Measurements from ENCODE around the gene ARRDC5.
"Not testable (repeated sequence)": the region's sequence is repeated elsewhere in the genome, so short reads cannot be mapped to it uniquely, and the experiment has no call there.

The ARRDC5 gene

DNA sequence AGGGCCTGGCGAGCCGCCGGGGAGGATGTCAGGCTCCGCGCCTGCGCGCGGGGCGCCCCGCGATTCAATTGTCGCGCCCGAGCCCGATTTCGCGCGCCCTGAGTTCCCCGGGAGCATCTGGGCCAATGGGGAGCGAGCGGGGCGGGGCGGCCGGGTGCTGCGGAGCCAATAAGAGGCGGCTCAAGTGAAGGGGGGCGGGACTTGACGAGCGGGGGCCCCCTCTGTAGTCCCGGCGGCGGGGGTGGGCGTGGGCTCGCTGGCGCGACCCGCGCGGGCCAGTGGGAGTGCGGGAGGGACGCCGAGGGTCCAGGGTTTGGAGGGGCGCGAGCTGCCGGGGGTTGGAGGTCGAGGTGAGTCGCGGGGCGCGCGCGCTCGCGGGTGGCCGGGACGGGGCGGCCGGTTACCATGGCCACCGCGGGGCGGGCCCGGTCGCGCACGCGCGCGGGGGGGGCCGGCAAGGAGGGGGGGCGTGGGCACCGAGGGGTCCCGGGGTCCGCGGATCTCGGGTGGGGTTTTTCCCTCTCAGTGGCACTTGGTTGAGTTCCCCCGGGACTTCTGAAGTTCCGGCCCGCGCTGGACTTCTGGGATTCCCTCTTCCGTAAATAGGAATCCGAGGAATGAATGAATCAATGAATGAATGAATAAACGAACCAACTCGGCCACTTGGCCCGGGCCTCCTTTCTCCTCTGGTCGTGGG is 7.3 kb upstream of the ARRDC5 start:
- peak; percentile 94 for DNase-seq

DNA sequence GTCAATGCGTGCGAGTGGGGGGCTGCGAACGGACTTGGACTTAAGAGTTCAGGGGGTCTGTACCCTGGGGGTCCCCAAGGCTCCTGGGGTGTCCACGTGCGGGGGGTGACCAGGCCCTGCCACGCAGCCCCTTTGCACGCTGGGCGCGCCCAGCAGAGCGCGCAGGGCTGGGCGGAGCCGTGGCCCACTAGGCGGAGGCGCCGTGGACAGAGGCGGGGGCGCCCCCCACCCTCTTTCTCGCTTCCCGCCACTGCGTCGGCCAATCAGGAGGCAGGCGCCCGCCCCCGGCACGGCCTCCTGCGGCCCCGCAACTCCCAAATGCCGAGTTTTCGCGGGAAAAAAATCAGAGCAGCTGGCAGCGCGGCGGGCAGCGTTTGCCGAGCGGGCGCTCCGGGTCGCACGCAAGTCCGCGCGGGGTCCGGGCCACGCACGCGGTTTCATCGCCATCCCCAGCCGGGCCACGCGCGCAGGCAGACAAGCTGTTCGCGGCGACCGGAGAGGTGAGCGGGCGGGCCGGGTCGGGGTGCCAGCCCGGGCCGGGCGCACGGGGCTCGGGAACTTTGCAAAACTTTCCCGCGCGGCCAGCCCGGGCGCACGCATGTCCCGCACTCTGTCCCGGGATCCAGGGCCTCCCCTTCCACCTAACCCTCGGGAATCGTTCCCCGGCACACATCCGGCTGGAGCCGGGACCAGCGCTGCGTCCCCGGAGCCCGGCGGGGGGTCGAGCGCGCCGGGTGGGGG is 6.6 kb upstream of the ARRDC5 start, which contains the start of gene UHRF1:
TSS of gene UHRF1 (plus strand) at position 346 of the 741 bp plus-strand sequence. CDS start 1,385 bp downstream, outside the sequence.
- no peak for DNase-seq

DNA sequence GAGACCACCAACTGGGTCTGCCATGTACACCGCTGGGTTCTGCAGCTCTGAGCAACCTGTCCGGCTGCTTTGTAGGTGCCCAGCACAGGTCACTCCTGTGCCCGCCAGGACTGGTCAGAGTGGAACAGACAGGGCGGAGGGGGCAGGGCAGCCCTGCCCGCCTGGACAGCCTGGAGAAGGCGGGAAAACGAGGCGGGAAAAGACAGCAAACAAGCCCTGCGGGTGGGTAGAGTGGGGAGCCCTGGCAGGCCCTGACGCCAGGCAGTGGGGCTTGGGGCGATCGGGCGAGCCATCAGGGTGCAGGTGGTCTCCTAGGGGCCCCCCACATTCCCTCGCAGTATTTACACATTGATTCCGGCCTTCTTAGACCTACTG is 6.1 kb upstream of the ARRDC5 start:
- DNase-seq = no peak

DNA sequence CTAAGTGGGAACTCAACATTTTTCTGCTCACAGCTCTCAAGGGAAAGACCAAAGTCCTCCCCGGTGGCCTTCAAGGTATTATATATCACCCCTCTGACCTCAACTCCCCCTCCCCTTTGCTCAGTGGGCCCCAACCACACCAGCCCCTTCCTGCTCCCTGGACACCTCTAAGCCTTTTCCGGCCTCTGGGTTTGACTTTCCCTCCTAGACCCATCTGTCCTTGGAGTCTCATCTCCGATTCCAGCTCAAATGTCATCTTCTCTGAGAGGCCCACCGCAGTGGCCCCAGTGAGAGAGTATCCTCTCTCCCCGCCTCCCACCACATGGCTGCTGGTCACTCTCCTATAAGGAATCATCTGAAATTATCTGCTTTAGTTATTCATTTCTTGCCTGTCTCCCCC is 5.7 kb upstream of the ARRDC5 start:
- no peak for DNase-seq

DNA sequence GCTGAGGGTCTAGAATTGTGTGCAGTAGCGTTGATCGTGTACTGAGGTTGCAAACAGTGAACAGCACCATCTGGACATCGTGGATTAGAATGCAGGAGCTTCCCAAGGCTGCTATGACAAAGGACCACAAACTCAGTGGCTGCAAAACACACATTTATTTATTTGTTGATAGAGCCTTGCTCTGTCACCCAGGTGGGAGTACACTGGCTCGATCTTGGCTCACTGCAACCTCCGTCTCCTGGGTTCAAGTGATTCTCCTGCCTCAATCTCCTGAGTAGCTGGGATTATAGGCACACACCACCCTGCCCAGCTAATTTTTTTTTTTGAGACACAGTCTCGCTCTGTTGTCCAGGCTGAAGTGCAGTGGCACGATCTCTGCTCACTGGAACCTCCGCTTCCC is 4.3 kb upstream of the ARRDC5 start:
- no peak for DNase-seq

DNA sequence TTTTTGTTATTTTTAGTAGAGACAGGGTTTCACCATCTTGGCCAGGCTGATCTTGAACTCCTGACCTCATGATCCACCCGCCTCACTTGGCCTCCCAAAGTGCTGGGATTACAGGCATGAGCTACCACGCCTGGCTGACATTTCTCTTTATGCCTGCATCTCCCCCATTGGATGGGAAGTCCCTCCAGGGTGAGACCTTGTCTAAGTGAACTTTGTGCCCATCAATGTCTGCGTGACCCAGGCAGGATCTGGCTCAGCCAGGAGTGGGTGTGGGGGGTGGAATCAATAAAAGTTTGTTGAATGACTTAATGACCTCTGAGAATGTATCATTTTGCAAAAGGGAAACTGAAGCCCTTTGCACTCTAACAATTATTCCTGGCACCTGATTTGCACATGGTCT is 1.8 kb upstream of the ARRDC5 start:
- no peak for DNase-seq

DNA sequence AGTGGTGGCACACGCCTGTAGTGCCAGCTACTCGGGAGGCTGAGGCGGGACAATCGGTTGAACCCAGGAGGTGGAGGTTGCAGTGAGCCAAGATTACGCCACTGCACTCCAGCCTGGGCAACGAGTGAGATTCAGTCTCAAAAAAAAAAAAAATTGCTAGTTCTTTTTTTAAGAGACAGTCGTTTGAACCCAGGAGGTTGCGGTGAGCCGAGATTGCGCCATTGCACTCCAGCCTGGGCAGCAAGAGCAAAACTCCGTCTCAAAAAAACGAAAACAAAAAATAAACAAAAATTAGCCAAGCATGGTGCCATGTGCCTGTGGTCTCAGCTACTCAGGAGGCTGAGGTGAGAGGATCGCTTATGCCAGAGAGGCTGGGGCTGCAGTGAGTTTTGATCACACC is 1.8 kb downstream of the ARRDC5 start:
- not testable (repeated sequence) for DNase-seq

DNA sequence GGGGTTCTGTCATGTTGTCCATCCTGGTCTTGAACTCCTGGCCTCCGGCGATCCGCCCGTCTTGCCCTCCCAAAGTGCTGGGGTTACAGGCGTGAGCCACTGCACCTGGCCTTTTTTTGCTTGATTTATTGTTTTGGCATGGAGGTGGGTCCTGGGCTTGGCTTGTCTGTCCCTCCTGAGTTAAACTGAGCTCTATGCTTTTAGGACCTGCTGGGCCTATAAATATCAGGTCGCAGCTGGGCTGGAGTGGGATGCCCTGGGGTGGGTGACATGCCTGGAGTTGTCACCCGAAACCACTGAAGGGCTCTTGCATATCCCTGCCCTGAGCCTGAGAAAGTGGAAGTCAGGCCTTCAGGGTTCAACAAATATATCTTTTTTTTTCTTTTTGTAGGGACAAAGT is 5.5 kb downstream of the ARRDC5 start:
- DNase-seq = no peak

DNA sequence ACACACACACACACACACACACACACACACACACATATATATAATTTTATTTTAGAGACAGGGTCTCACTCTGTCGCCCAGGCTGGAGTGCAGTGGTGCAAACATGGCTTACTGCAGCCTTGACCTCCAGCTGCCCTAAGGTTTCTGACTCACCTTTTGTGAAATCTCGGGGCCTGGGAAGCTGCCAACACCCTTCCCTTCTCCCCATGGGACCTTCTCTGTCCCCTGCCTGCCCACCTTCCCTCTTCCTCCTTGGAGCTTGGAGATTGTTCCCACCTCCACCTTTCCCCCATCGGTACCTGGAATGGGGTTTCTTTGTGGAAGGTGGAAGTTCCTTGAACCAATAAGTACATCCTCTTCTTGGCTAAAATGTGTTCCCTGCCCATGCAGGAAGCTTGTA is 6.3 kb downstream of the ARRDC5 start:
- no peak for DNase-seq

DNA sequence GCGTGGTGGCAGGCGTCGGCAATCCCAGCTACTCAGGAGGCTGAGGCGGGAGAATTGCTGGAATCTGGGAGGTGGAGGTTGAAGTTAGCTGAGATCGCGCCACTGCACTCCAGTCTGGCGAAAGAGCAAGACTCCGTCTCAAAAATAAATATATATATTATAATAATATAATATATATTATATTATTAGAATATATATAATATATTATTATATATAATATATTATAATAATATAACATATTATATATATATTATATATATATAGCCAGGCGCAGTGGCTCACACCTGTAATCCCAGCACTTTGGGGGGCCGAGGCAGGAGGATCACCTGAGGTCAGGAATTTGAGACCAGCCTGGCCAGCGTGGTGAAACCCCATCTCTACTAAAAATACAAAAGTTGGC is 9.7 kb downstream of the ARRDC5 start:
- not testable (repeated sequence) for DNase-seq

DNA sequence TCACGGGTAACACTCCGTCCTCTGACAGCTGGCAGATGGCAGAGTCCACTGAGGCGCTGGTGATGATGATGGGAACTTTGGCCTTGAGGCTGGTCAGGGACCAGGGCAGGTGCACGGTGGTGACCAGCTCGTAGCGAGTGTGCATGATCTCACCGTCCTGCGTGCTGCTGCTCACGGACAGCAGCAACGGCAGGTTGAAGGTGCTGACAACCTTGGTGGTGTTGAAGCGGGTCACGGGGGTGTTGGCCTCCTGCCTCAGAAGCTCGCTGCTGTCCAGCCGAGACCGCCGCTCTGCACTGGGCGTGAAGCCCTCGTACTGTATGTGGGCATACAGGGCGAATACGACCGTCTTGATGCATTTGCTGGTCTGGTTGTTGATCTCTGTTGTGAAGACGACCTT is 11.6 kb downstream of the ARRDC5 start:
- DNase-seq = no peak

DNA sequence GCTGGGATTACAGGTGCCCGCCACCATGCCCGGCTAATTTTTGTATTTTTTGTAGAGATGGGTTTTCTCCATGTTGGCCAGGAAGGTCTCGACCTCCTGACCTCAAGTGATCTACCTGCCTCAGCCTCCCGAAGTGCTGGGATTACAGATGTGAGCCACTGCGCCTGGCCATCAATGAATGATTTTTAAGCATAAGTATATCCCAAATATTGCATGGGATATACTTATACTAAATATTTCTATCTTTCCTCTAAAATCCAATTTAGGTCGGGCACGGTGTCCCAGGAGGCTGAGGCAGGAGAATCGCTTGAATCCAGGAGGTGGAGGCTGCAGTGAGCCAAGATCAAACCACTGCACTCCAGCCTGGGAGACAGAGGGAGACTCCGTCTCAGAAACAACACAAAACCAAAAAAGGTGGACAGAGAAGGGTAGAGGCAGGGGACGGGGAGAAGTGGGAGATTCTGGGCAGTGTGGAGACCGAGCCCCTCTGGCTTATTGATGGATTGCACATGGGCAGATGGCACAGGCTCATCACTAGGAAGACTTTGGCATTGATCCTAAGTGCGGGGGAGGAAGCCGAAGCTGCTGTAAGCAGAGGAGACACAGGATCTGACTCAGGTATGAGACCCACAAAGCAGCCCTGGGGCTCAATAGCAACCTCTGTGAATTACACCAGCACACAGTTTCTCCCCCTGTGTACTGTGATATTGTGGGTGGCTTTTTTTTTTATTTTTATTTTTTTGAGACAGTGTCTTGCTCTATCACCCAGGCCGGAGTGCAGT is 13.5 kb downstream of the ARRDC5 start:
- no peak for DNase-seq

DNA sequence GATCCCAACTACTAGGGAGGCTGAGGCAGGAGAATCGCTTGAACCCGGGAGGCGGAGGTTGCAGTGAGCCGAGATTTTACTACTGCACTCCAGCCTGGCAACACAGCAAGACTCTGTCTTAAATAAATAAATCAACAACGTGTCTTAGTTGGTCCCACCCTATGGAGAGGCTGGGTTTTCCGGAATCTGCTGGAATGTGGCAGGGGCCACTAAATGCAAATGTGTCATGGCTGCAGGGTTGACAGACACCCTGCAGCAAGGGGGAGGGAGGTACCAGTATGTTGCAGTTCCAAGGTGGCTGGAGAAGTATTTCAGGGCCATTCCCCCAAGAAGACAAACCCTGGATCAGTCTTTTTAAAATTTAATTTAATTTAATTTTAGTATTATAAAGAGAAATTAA is 14.9 kb downstream of the ARRDC5 start:
- DNase-seq = not testable (repeated sequence)

DNA sequence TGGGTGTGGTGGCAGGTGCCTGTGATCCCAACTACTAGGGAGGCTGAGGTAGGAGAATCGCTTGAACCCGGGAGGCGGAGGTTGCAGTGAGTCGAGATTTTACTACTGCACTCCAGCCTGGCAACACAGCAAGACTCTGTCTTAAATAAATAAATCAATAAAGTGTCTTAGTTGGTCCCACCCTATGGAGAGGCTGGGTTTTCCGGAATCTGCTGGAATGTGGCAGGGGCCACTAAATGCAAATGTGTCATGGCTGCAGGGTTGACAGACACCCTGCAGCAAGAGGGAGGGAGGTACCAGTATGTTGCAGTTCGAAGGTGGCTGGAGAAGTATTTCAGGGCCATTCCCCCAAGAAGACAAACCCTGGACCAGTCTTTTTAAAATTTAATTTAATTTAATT is 17.7 kb downstream of the ARRDC5 start:
- not testable (repeated sequence) for DNase-seq

DNA sequence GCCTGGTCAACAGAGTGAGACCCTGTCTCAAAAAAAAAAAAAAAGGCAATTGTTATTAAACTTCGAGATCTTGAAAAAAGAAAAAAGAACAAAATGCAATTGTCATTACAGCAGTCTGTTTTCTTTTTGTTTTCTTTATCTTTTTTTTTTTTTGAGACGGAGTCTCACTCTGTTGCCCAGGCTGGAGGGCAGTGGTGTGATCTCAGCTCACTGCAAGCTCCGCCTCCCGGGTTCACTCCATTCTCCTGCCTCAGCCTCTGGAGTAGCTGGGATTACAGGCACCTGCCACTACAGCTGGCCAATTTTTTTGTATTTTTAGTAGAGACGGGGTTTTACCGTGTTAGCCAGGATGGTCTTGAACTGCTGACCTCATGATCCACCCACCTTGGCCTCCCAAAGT is 19.8 kb downstream of the ARRDC5 start:
- not testable (repeated sequence) for DNase-seq

DNA sequence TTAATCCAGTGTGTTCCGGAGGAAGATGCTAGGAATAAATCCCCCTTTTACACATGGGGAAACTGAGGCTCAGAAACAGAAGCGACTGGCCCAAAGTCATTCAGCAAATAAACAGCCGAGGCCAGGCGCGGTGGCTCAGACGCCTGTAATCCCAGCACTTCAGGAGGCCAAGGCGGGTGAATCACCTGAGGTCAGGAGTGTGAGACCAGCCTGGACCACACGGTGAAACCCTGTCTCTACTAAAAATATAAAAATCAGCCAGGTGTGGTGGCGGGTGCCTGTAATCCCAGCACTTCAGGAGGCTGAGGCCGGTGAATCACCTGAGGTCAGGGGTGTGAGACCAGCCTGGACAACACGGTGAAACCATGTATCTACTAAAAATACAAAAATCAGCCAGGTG is 23.7 kb downstream of the ARRDC5 start:
- no peak for DNase-seq

DNA sequence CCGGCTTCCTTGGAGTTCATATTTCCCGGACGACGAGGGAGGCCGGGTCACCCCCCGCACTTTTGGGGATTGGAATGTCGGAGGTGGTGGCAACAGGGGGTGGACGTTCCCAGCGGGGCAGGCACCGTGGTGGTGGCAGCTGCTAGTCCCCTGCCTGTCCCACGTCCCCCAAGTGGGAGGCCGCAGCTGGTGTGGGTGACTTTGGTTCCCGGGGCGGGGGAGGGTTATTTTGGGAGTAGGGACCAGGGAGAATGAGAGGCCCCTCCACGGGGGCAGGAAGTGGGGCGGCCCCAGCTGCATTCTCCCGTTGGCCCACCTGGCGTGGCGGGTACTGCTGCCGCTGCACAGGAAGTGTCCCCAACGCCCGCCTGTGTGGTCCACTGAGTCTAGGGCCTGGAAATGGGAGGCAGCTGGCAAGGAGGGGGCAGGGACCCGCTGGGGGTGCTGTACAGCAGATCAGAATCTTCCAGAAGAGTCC is 24.2 kb downstream of the ARRDC5 start:
- DNase-seq = no peak

DNA sequence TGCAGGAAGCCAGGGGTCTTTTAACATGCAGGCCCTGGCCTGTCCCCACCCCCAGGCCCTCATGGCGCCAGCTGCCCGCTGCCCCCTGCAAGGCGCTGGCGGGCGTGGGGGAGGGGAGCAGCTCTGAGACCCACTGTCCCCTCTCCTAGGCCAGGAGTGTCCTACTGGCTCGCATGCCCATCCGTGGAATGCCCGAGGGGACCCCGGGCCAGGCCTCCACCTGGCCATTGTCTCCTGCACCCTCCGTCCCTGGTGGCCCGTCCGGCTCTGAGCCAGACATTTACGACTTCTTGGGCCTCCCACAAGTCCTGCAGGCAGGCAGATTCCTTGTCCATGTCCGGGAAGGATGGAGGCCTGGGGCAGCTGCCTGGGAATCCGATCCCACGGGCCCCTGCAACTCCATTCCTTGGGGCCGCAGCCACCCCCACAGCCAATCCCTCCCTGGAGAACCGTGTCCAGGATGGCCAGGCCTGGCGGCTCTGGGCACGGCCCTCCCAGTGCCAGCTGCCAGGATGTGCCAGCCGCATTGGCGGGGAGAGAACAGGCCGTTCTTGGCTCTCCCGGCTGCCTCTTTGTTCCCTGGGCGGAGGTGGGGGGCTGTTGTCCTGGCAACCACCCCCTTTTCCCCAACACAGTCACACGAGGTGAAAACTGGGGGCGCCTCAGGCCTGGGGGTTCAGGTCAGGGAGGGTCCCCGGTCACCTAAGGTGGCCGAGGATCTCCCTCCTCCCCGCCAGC is 24.8 kb downstream of the ARRDC5 start:
- no peak for DNase-seq

DNA sequence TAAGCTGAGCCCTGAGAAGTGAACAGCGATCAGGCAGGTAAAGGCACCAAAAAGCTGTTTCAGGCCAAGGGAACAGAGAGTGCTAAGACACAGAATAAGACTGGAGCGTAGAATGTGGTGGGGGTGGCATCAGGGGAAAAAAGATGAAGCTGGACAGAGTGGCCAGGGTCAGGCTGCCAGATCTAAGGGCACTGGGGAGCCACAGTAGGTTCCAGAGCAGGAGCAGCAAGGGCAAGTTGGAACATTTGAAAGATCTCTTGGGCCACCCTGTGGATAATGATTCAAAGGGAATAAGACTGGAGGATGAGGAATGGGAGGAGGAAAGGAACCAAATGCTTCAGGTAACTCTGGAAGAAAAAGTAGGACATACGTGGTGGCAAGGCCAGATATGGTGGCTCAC is 28.8 kb downstream of the ARRDC5 start:
- no peak for DNase-seq

DNA sequence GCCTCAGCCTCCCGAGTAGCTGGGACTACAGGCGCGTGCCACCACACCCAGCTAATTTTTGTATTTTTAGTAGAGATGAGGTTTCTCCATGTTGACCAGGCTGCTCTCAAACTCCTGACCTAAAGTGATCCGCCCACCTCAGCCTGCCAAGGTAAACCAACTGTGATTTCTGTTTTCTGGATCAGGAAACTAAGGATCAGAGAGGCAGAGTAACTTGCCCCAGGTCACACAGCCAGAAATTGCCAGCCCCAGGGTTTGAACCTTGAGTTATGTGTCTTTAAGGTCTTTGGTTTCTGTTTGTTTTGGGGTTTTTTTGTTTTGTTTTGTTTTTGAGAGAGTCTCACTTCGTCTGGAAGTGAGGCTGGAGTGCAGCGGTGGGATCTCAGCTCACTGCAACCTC is 31.0 kb downstream of the ARRDC5 start:
- DNase-seq = no peak

DNA sequence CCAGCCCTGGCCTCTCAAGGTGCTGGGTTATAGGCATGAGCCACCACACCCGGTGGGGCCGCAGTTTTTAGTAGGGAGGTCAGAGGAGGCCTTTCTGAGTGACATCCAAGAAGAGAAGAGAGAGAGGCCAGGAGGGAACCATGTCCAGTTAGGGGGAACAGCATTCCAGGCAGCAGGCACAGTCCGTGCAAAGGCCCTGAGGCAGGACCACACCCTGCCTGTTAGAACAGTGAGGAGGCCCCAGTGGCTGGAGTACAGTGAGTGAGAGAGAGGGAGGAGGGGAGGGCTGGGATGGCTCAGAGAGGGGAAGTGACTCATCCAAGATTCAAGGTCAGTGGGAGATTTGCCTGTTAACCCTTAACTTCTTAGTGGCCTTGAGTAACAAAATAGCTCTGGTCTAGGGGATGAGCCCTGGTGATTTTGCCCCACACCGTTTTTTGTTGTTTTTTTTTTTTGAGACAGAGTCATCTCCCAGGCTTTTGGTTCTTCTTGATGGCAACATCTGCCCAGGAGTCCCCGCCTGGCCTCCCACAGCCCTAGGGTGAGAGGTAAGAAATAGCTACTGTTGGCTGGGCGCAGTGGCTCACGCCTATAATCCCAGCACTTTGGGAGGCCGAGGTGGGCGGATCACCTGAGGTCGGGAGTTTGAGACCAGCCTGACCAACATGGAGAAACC is 32.5 kb downstream of the ARRDC5 start:
- no peak for DNase-seq

DNA sequence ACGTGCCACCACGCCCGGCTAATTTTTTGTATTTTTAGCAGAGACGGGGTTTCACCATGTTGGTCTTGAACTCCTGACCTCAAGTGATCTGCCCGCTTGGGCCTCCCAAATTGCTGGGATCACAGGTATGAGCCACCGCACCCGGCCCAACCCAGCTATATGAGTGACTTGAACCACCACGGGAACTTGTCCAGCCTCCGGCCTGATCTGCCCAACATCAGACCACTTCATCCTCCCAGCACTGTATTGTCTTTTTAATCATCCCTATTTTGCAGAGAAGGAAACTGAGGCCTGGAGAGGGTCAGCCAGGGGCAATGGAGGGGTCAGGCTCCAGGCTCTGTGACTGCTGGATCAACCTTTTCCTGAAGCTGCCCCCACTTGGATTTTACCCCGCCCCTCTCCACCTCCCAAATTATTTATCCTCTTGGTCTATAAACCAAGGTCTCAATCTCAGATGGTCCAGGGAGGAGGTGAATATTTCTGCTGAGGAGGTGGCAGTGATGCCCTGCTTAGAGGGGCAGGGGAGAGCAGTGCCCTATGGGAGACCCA is 34.3 kb downstream of the ARRDC5 start:
- DNase-seq = no peak
